WTC11 (cell line): ENCODE results near the gene STAC. TPM values are rescaled to one million over a fixed set of nuclear protein-coding genes. Genes with fewer than 3 reads are reported as not detected.

Experiments
- ATAC-seq: fragments of 200-7000 bp; cut with Tn5 transposase; 2 replicates; pipeline ENCODE4 v1.10.0; 2021; ENCODE audit warnings: mild to moderate bottlenecking, moderate library complexity
- CTCF ChIA-PET: fragments of 300-600 bp; sonication (Branson Sonifier 250); formaldehyde crosslinking; loops from one replicate; lab custom pipeline; 2021; ENCODE audit warnings: antibody characterized with exemption; lab: Charles Lee
- POLR2A ChIA-PET: fragments of 350-600 bp; sonication (Branson Sonifier 250); formaldehyde crosslinking; loops from one replicate; lab custom pipeline; 2021; ENCODE audit warnings: antibody characterized with exemption; lab: Charles Lee
- DNase-seq: peaks from one replicate; pipeline ENCODE4 v3.0.0; 2021; ENCODE audit warnings: low spot score
- H3K27ac Mint-ChIP-seq: 2 replicates; pipeline ENCODE4 v1.8.0; 2021; ENCODE audit warnings: mixed read lengths
- H3K27me3 Mint-ChIP-seq: 2 replicates; pipeline ENCODE4 v1.8.0; 2021; ENCODE audit warnings: low read depth, mild to moderate bottlenecking, moderate library complexity, mixed read lengths
- H3K36me3 Mint-ChIP-seq: 2 replicates; pipeline ENCODE4 v1.8.0; 2021; ENCODE audit warnings: mixed read lengths
- H3K4me1 Mint-ChIP-seq: 2 replicates; pipeline ENCODE4 v1.8.0; 2022; ENCODE audit warnings: mixed read lengths
- H3K4me3 Mint-ChIP-seq: 2 replicates; pipeline ENCODE4 v1.8.0; 2021; ENCODE audit warnings: mild to moderate bottlenecking, moderate library complexity, mixed read lengths
- H3K9me3 Mint-ChIP-seq: 2 replicates; pipeline ENCODE4 v1.8.0; 2021; ENCODE audit warnings: mixed read lengths
- CREB1 ChIP-seq: sonication (generic); formaldehyde crosslinking; IDR thresholded peaks from 2 replicates; pipeline ENCODE4 v1.8.0; 2023; ENCODE audit warnings: mild to moderate bottlenecking, missing genetic modification reagents
- ELF4 ChIP-seq: sonication (generic); formaldehyde crosslinking; IDR thresholded peaks from 2 replicates; pipeline ENCODE4 v1.8.1; 2022; ENCODE audit warnings: low read depth, mild to moderate bottlenecking, moderate library complexity, missing genetic modification reagents
- GABPB1 ChIP-seq: sonication (generic); formaldehyde crosslinking; IDR thresholded peaks from 2 replicates; pipeline ENCODE4 v1.8.1; 2023; ENCODE audit warnings: mild to moderate bottlenecking, missing genetic modification reagents
- IRF2 ChIP-seq: sonication (generic); formaldehyde crosslinking; IDR thresholded peaks from 2 replicates; pipeline ENCODE4 v1.8.0; 2022; ENCODE audit warnings: low read depth, missing genetic modification reagents, borderline replicate concordance
- JAZF1 ChIP-seq: fragments of 250-450 bp; sonication (Bioruptor Pico); IDR thresholded peaks from 2 replicates; pipeline ENCODE4 v1.9.0; 2021; ENCODE audit warnings: moderate library complexity, mild to moderate bottlenecking, inconsistent platforms
- JUN ChIP-seq: sonication (generic); formaldehyde crosslinking; IDR thresholded peaks from 2 replicates; pipeline ENCODE4 v1.8.0; 2023; ENCODE audit warnings: mild to moderate bottlenecking, missing genetic modification reagents
- NR1H2 ChIP-seq: sonication (generic); formaldehyde crosslinking; IDR thresholded peaks from 2 replicates; pipeline ENCODE4 v1.9.0; 2021; ENCODE audit warnings: mild to moderate bottlenecking, moderate library complexity, missing genetic modification reagents
- RELA ChIP-seq: sonication (generic); formaldehyde crosslinking; IDR thresholded peaks from 2 replicates; pipeline ENCODE4 v1.8.1; 2022; ENCODE audit warnings: missing genetic modification reagents, mild to moderate bottlenecking, borderline replicate concordance
- SMAD3 ChIP-seq: sonication (generic); formaldehyde crosslinking; IDR thresholded peaks from 2 replicates; pipeline ENCODE4 v1.8.0; 2022; ENCODE audit warnings: missing genetic modification reagents, mild to moderate bottlenecking, borderline replicate concordance
- SOX15 ChIP-seq: fragments of 250-450 bp; sonication (Bioruptor Pico); IDR thresholded peaks from 2 replicates; pipeline ENCODE4 v1.9.0; 2021; ENCODE audit warnings: mild to moderate bottlenecking
- SP1 ChIP-seq: sonication (generic); formaldehyde crosslinking; conservative IDR thresholded peaks from 2 replicates; pipeline ENCODE4 v1.8.1; 2022; ENCODE audit warnings: missing genetic modification reagents
- TCF7 ChIP-seq: sonication (generic); formaldehyde crosslinking; IDR thresholded peaks from 2 replicates; pipeline ENCODE4 v1.8.0; 2022; ENCODE audit warnings: mild to moderate bottlenecking, low read depth, missing genetic modification reagents, moderate library complexity
- ZNF138 ChIP-seq: sonication (generic); formaldehyde crosslinking; conservative IDR thresholded peaks from 2 replicates; pipeline ENCODE4 v1.8.1; 2022; ENCODE audit warnings: mild to moderate bottlenecking, moderate library complexity, missing genetic modification reagents
- total RNA-seq: library from RNA; stranded (reverse); gene quantifications from 3 replicates; pipeline ENCODE4 v1.2.3, GENCODE V29; 2021
- TF ChIP-seq, protein P1 (sequence below): sonication (generic); formaldehyde crosslinking; IDR thresholded peaks from 2 replicates; pipeline ENCODE4 v1.8.1; 2023; ENCODE audit warnings: mild to moderate bottlenecking, moderate library complexity, missing genetic modification reagents
- TF ChIP-seq, protein P2 (sequence below): sonication (generic); formaldehyde crosslinking; IDR thresholded peaks from 2 replicates; pipeline ENCODE4 v1.8.0; 2023; ENCODE audit warnings: mild to moderate bottlenecking, missing genetic modification reagents
- TF ChIP-seq, protein P3 (sequence below): sonication (generic); formaldehyde crosslinking; IDR thresholded peaks from 2 replicates; pipeline ENCODE4 v1.8.0; 2022; ENCODE audit warnings: mild to moderate bottlenecking, missing genetic modification reagents
- TF ChIP-seq, protein P4 (sequence below): sonication (generic); formaldehyde crosslinking; IDR thresholded peaks from 2 replicates; pipeline ENCODE4 v1.8.0; 2022; ENCODE audit warnings: mild to moderate bottlenecking, missing genetic modification reagents
- TF ChIP-seq, protein P5 (sequence below): sonication (generic); formaldehyde crosslinking; IDR thresholded peaks from 2 replicates; pipeline ENCODE4 v1.8.1; 2022; ENCODE audit warnings: low read depth, mild to moderate bottlenecking, moderate library complexity, missing genetic modification reagents, borderline replicate concordance
- TF ChIP-seq, protein P6 (sequence below): sonication (generic); formaldehyde crosslinking; conservative IDR thresholded peaks from 2 replicates; pipeline ENCODE4 v1.8.1; 2022; ENCODE audit warnings: mild to moderate bottlenecking, missing genetic modification reagents

The STAC gene
- total RNA-seq, 1 experiment from 2014 or later, result 5.6 TPM

DNA sequence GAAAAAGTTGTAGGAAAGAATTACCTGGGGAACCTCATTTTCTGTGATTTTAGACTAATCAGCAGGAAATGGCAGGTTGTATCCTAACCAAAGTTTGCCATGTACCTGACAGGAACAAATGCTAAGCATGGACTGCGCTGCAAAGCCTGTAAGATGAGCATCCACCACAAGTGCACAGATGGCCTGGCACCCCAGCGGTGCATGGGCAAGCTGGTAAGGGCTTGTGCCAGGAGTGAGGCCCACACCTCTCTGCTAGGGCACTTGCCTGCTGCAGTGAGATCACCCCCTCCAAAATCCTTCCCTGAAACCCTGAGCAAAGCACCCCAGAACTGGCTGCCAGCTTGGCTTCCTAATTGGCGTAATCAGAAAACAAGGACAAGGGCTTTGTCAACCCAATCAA, 102.6 kb downstream of the STAC start (continued):
- TF ChIP-seq, protein P1, sequence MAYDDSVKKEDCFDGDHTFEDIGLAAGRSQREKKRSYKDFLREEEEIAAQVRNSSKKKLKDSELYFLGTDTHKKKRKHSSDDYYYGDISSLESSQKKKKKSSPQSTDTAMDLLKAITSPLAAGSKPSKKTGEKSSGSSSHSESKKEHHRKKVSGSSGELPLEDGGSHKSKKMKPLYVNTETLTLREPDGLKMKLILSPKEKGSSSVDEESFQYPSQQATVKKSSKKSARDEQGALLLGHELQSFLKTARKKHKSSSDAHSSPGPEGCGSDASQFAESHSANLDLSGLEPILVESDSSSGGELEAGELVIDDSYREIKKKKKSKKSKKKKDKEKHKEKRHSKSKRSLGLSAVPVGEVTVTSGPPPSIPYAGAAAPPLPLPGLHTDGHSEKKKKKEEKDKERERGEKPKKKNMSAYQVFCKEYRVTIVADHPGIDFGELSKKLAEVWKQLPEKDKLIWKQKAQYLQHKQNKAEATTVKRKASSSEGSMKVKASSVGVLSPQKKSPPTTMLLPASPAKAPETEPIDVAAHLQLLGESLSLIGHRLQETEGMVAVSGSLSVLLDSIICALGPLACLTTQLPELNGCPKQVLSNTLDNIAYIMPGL (CRISPR knock-in tag), result no peak
- TF ChIP-seq, protein P2, sequence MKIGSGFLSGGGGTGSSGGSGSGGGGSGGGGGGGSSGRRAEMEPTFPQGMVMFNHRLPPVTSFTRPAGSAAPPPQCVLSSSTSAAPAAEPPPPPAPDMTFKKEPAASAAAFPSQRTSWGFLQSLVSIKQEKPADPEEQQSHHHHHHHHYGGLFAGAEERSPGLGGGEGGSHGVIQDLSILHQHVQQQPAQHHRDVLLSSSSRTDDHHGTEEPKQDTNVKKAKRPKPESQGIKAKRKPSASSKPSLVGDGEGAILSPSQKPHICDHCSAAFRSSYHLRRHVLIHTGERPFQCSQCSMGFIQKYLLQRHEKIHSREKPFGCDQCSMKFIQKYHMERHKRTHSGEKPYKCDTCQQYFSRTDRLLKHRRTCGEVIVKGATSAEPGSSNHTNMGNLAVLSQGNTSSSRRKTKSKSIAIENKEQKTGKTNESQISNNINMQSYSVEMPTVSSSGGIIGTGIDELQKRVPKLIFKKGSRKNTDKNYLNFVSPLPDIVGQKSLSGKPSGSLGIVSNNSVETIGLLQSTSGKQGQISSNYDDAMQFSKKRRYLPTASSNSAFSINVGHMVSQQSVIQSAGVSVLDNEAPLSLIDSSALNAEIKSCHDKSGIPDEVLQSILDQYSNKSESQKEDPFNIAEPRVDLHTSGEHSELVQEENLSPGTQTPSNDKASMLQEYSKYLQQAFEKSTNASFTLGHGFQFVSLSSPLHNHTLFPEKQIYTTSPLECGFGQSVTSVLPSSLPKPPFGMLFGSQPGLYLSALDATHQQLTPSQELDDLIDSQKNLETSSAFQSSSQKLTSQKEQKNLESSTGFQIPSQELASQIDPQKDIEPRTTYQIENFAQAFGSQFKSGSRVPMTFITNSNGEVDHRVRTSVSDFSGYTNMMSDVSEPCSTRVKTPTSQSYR, result no peak
- no peak for TF ChIP-seq CREB1 (CRISPR knock-in tag)
- TF ChIP-seq SP1 (CRISPR knock-in tag), result no peak
- TF ChIP-seq, all 79 proteins: peak for 0

DNA sequence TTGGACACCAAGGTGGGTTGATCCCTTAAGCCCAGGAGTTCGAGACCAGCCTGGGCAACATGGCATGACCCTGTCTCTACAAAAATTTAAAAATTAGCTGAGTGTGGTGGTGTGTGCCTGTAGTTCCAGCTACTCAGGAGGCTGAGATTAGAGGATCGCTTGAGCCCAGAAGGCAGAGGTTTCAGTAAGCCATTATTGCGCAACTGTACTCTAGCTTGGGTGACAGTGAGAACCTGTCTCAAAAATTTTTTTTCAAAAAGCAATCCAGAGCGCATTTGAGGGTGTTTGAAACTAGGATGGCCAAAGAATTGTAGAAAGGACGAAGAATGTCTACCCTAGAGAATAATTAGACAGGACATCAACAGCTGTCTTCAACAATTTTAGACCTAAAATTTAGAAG, 103.4 kb downstream of the STAC start:
- peaks cover 20% of the 10 kb centered on the region for H3K4me1 Mint-ChIP-seq
- CTCF ChIA-PET, result no interaction called here
- H3K27me3 Mint-ChIP-seq, result no peaks in the 10 kb centered on the region
- POLR2A ChIA-PET, result no interaction called here
- no peak overlapping the region for H3K27ac Mint-ChIP-seq
- ATAC-seq (no peak), DNase-seq (no peak)
- H3K9me3 Mint-ChIP-seq, result peaks cover 10% of the 10 kb centered on the region
- peaks cover 17% of the 10 kb centered on the region for H3K36me3 Mint-ChIP-seq
- no peak overlapping the region for H3K4me3 Mint-ChIP-seq
- TF ChIP-seq SMAD3 (no peak), NR1H2 (no peak), JAZF1 (CRISPR knock-in tag) (no peak), TCF7 (CRISPR knock-in tag) (no peak), ELF4 (CRISPR knock-in tag) (no peak), RELA (CRISPR knock-in tag) (no peak), JUN (no peak), IRF2 (CRISPR knock-in tag) (no peak), ZNF138 (CRISPR knock-in tag) (no peak), GABPB1 (CRISPR knock-in tag) (no peak), SOX15 (CRISPR knock-in tag) (no peak)
- TF ChIP-seq, protein P3, sequence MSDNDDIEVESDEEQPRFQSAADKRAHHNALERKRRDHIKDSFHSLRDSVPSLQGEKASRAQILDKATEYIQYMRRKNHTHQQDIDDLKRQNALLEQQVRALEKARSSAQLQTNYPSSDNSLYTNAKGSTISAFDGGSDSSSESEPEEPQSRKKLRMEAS (CRISPR knock-in tag), result no peak
- TF ChIP-seq, protein P1 (CRISPR knock-in tag), result no peak
- TF ChIP-seq, protein P4, sequence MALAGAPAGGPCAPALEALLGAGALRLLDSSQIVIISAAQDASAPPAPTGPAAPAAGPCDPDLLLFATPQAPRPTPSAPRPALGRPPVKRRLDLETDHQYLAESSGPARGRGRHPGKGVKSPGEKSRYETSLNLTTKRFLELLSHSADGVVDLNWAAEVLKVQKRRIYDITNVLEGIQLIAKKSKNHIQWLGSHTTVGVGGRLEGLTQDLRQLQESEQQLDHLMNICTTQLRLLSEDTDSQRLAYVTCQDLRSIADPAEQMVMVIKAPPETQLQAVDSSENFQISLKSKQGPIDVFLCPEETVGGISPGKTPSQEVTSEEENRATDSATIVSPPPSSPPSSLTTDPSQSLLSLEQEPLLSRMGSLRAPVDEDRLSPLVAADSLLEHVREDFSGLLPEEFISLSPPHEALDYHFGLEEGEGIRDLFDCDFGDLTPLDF (CRISPR knock-in tag), result no peak
- TF ChIP-seq, protein P5, sequence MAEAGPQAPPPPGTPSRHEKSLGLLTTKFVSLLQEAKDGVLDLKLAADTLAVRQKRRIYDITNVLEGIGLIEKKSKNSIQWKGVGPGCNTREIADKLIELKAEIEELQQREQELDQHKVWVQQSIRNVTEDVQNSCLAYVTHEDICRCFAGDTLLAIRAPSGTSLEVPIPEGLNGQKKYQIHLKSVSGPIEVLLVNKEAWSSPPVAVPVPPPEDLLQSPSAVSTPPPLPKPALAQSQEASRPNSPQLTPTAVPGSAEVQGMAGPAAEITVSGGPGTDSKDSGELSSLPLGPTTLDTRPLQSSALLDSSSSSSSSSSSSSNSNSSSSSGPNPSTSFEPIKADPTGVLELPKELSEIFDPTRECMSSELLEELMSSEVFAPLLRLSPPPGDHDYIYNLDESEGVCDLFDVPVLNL (CRISPR knock-in tag), result no peak
- TF ChIP-seq, protein P6, sequence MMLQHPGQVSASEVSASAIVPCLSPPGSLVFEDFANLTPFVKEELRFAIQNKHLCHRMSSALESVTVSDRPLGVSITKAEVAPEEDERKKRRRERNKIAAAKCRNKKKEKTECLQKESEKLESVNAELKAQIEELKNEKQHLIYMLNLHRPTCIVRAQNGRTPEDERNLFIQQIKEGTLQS (CRISPR knock-in tag), result no peak
